Heart left ventricle (tissue), 16 donors: ENCODE data around the gene E4F1. TPM values are rescaled to one million over a fixed set of nuclear protein-coding genes. Genes with fewer than 3 reads are reported as not detected.

ENCODE experiments used
- ATAC-seq, 4 donors: fragments of 200-7000 bp; cut with Tn5 transposase; one replicate each; pipeline ENCODE4 v1.9.1; 2020 to 2022; ENCODE audit warnings: moderate library complexity in 4 of 4, mild to moderate bottlenecking in 3 of 4, moderate number of reproducible peaks in 1 of 4
- DNase-seq, 5 donors: peaks; one replicate each; pipeline ENCODE4 v3.0.0-alpha.2; 2020
- H3K27ac ChIP-seq, 12 donors: fragments of 200-600 bp; sonication (generic) in 4 of 12; one replicate each; pipeline versions ENCODE4 v1.5.0 to v1.8.0; 2016 to 2022; ENCODE audit warnings: mild to moderate bottlenecking in 2 of 12
- H3K27me3 ChIP-seq, 9 donors: fragments of 200-600 bp; sonication (generic) in 2 of 9; one replicate each; pipeline versions ENCODE4 v1.5.1 to v1.8.0; 2016 to 2022; ENCODE audit warnings: mild to moderate bottlenecking in 3 of 9
- H3K36me3 ChIP-seq, 9 donors: fragments of 200-600 bp; sonication (generic) in 2 of 9; one replicate each; pipeline versions ENCODE4 v1.5.0 to v1.8.0; 2018 to 2022; ENCODE audit warnings: mild to moderate bottlenecking in 2 of 9
- H3K4me1 ChIP-seq, 12 donors: fragments of 200-600 bp; sonication (generic) in 4 of 12; one replicate each; pipeline versions ENCODE4 v1.5.0 to v1.8.0; 2016 to 2022; ENCODE audit warnings: mild to moderate bottlenecking in 3 of 12
- H3K4me3 ChIP-seq, 12 donors: fragments of 200-600 bp; sonication (generic) in 4 of 12; one replicate each; pipeline versions ENCODE4 v1.5.0 to v1.8.0; 2017 to 2022; ENCODE audit warnings: mild to moderate bottlenecking in 9 of 12, moderate library complexity in 4 of 12
- H3K9me3 ChIP-seq, 12 donors: fragments of 200-600 bp; sonication (generic) in 4 of 12; one replicate each; pipeline versions ENCODE4 v1.5.0 to v1.8.0; 2016 to 2022; ENCODE audit warnings: mild to moderate bottlenecking in 1 of 12
- POLR2A ChIP-seq, 2 donors: fragments of 450-650 bp; IDR thresholded peaks; one replicate each; pipeline ENCODE4 v1.6.1; 2017; ENCODE audit warnings: antibody characterized with exemption in 2 of 2, mild to moderate bottlenecking in 2 of 2, moderate library complexity in 2 of 2
- WGBS, 4 donors: extraction: QIAGEN DNeasy Blood & Tissue Kit in 2 of 4; methylation state at CpG; one replicate each; pipeline versions ENCODE4 v1.1.5 to v1.1.7; 2013 to 2018; 5-methylcytosine and 5-hydroxymethylcytosine counted together
- intact Hi-C, 10 donors: fragments of 100-400 bp; cut with DNase I; formaldehyde crosslinking; loops; one replicate each; pipeline versions ENCODE4 v1.11.1 to v1.14.2; 2022
- polyA plus RNA-seq, 2 donors: library from polyadenylated mRNA; stranded (reverse); fragments of 200-250 nt; gene quantifications; one replicate each; pipeline ENCODE4 v1.2.3, GENCODE V29; 2013
- total RNA-seq, 9 donors: library from RNA; depleted of rRNA in 2 of 9; stranded (reverse); fragments of >200 nt in 2 of 9; fragmentation: NEBNext Ultra II Directional in 3 of 9; extraction: Animal tissue kit (Norgen Biotek cat#: 25700) in 3 of 9; gene quantifications; one replicate each; pipeline versions ENCODE4 v1.1.0 to v1.2.4, GENCODE V29; 2016 to 2023
- TF ChIP-seq, protein P1 (sequence below), 12 donors: fragments of 200-600 bp; sonication (generic) in 4 of 12; IDR thresholded peaks; one replicate each; pipeline versions ENCODE4 v1.5.0 to v1.8.0; 2018 to 2022; ENCODE audit warnings: antibody characterized with exemption in 12 of 12, mild to moderate bottlenecking in 5 of 12
- donor health status: ischemic (EF 13 %, LVEDD 7.1; RV severe dilation, severe dysfunction).
- donor health status: healthy with polysubstance abuse.
- donor health status: DM: no; HTN: yes; CAD: no.
- donor health status: DM: no; HTN: no; CAD: no.
- donor health status: ischemic (EF 25% LVEDD 6.9; RV normal size, moderate dysfunction).
- donor health status: ischemic (EF 25% LVEDD 5.7; RV mildly dilated, moderate dysfunction).
- donor health status: healthy.
- donor health status: DM: yes; HTN: yes; CAD: no.
- donor health status: ischemic (EF 35%, LVEDD 5.7; RV mildly dilated, moderate dysfunction).
- donor health status: nonischemic (EF 11% LVEDD 7.7; RV severe dilation, severe dysfunction).
- donor health status: DM: yes; HTN: yes; CAD: no.
- donor health status: PGD.
- donor health status: ischemic (EF 29% LVEDD 5.4; RV normal size, mild dysfunction).
- donor health status: nonischemic (EF 23%, LVEDD 6.1; RV moderate dilation, normal function).

E4F1 gene
- total and polyA plus RNA-seq, 11 donors, result 8.4 to 27.3 (median 12.7) TPM

DNA sequence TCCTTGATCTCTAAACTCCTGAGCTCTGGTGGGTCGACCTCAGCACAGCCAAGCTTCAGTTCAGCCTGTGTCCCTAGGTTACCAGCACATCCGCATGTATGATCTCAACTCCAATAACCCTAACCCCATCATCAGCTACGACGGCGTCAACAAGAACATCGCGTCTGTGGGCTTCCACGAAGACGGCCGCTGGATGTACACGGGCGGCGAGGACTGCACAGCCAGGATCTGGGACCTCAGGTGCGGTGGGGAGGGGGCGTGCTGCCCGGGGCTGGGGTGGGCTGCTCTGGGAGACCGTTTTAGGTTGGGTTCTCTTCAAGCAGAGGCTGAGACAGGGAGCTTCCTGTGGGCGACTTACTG, 17.0 kb upstream of the E4F1 start:
- Histone ChIP-seq H3K4me1 (peaks cover 3 to 37% (median 16%) of the 10 kb centered on the region in 12 donors), H3K4me3 (peak overlapping the region in 10 of 12 donors; percentile 66 to 96 (median 80)), H3K27me3 (no peaks in the 10 kb centered on the region), H3K36me3 (peaks cover 0 to 37% (median 32%) of the 10 kb centered on the region in 9 donors), H3K27ac (peak overlapping the region in 8 of 12 donors; percentile 96 to 100 (median 99)), H3K9me3 (no peaks in the 10 kb centered on the region)
- intact Hi-C loops, result loop anchor here in 2 of 10 donors (5.0 kb wide), 2 partner anchors 46 to 49 kb away; partner anchors contain the start of genes ECI1 (in 1 of the 2) and TRAF7 (in 1 of the 2)
- no peak for DNase-seq
- 81 to 84% (median 83%) methylated on average over 15 to 18 of the region's 18 CpGs for WGBS, 4 donors
- ATAC-seq, result no peak
- TF ChIP-seq, protein P1, sequence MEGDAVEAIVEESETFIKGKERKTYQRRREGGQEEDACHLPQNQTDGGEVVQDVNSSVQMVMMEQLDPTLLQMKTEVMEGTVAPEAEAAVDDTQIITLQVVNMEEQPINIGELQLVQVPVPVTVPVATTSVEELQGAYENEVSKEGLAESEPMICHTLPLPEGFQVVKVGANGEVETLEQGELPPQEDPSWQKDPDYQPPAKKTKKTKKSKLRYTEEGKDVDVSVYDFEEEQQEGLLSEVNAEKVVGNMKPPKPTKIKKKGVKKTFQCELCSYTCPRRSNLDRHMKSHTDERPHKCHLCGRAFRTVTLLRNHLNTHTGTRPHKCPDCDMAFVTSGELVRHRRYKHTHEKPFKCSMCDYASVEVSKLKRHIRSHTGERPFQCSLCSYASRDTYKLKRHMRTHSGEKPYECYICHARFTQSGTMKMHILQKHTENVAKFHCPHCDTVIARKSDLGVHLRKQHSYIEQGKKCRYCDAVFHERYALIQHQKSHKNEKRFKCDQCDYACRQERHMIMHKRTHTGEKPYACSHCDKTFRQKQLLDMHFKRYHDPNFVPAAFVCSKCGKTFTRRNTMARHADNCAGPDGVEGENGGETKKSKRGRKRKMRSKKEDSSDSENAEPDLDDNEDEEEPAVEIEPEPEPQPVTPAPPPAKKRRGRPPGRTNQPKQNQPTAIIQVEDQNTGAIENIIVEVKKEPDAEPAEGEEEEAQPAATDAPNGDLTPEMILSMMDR (IDR thresholded peaks at IDR 0.05), result no peak
- no peak for TF ChIP-seq POLR2A (IDR thresholded peaks at IDR 0.05)

DNA sequence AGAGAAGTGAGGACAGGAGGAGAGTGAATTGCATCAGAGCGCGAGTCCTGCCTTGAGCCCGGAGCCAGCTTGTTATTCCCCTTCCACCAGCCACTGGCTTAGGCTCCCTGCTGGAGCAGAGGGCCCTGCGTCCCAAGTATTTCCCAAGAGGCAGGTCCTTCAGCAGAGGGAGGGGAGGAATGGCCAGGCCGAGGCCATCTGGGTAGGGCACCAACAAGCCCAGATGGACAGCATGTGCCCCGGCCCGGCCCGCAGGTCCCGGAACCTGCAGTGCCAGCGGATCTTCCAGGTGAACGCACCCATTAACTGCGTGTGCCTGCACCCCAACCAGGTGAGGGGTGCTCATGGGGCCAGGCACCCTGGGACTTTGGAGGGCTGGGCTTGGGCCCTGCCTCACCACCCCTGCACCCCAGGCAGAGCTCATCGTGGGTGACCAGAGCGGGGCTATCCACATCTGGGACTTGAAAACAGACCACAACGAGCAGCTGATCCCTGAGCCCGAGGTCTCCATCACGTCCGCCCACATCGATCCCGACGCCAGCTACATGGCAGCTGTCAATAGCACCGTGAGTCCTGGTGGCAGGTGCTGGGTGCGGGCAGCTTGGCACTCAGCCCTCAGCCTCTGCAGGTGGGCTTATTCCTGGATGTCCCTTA, 16.5 kb upstream of the E4F1 start:
- Histone ChIP-seq H3K36me3 (peaks cover 0 to 38% (median 32%) of the 10 kb centered on the region in 9 donors), H3K9me3 (no peaks in the 10 kb centered on the region), H3K4me1 (peaks cover 3 to 42% (median 20%) of the 10 kb centered on the region in 12 donors), H3K4me3 (peak overlapping the region in 1 of 12 donors; percentile 80), H3K27ac (peak overlapping the region in 1 of 12 donors; percentile 99), H3K27me3 (no peaks in the 10 kb centered on the region)
- DNase-seq, result no peak
- intact Hi-C loops, result loop anchor here in 2 of 10 donors (5.0 kb wide), 2 partner anchors 45 to 50 kb away; partner anchors contain the start of genes ECI1 (in 1 of the 2) and TRAF7 (in 1 of the 2)
- 92 to 96% (median 93%) methylated on average over 14 to 23 of the region's 23 CpGs for WGBS, 4 donors
- ATAC-seq, result no peak
- TF ChIP-seq POLR2A (IDR thresholded peaks at IDR 0.05), result no peak
- TF ChIP-seq, protein P1 (IDR thresholded peaks at IDR 0.05), result no peak

DNA sequence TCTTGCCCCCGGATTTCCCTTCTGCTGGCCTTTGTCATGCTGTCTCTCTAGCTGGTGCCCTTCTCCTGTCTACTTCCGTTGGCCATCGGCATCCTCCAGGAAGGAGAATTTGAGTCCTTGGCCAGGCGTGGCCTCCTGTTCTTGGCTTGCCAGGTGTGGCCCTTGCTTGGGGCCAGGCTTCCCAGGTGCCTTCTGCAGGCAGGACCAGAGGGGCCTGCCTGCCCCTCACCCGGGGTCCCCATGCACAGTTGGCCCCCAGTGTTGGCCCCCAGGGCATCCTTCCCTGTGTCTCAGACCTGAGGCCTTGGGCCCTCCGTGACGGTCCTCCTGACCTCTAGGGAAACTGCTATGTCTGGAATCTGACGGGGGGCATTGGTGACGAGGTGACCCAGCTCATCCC, 15.5 kb upstream of the E4F1 start:
- Histone ChIP-seq H3K4me1 (peaks cover 11 to 52% (median 29%) of the 10 kb centered on the region in 12 donors), H3K4me3 (no peak overlapping the region), H3K27ac (no peak overlapping the region), H3K27me3 (no peaks in the 10 kb centered on the region), H3K9me3 (no peaks in the 10 kb centered on the region), H3K36me3 (peaks cover 0 to 46% (median 32%) of the 10 kb centered on the region in 9 donors)
- intact Hi-C loops, result loop anchor here in 2 of 10 donors (5.0 kb wide), 2 partner anchors 44 to 51 kb away; partner anchors contain the start of genes ECI1 (in 1 of the 2) and TRAF7 (in 1 of the 2)
- 76 to 90% (median 88%) methylated on average over 5 to 9 of the region's 9 CpGs for WGBS, 4 donors
- DNase-seq (no peak), ATAC-seq (no peak)
- no peak for TF ChIP-seq POLR2A (IDR thresholded peaks at IDR 0.05)
- TF ChIP-seq, protein P1 (IDR thresholded peaks at IDR 0.05), result no peak

DNA sequence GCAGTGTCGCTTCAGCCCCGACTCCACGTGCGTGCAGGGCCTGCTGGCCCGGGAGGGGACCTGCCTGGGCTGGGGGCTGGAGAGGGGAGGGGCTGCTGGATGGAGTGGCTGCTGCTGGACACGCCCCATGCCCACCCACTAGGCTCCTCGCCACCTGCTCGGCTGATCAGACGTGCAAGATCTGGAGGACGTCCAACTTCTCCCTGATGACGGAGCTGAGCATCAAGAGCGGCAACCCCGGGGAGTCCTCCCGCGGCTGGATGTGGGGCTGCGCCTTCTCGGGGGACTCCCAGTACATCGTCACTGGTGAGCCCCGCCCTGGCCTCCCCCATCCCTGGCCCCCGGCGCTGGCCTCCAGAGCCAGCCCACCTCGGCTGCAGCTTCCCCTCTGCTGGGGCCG, 15.1 kb upstream of the E4F1 start:
- no peaks in the 10 kb centered on the region for H3K27me3 ChIP-seq
- DNase-seq, result no peak
- intact Hi-C loops, result loop anchor here in 2 of 10 donors (5.0 kb wide), 2 partner anchors 44 to 51 kb away; partner anchors contain the start of genes ECI1 (in 1 of the 2) and TRAF7 (in 1 of the 2)
- H3K4me3 ChIP-seq, result no peak overlapping the region
- peaks cover 15 to 56% (median 34%) of the 10 kb centered on the region in 12 donors for H3K4me1 ChIP-seq
- H3K27ac ChIP-seq, result no peak overlapping the region
- WGBS, 4 donors, result 75 to 84% (median 79%) methylated on average over 4 to 23 of the region's 23 CpGs
- ATAC-seq, result no peak
- peaks cover 0 to 46% (median 32%) of the 10 kb centered on the region in 9 donors for H3K36me3 ChIP-seq
- no peaks in the 10 kb centered on the region for H3K9me3 ChIP-seq
- no peak for TF ChIP-seq POLR2A (IDR thresholded peaks at IDR 0.05)
- TF ChIP-seq, protein P1 (IDR thresholded peaks at IDR 0.05), result no peak
